IMR-90 (cell line): ENCODE measurements around the gene KRT9.

Experiments
- BHLHE40 ChIP-seq: fragments of 150-350 bp; IDR thresholded peaks from 2 replicates; pipeline ENCODE4 v1.6.1; 2016; ENCODE audit warnings: mild to moderate bottlenecking, low read depth, low read length
- CEBPB ChIP-seq: IDR thresholded peaks from 2 replicates; pipeline ENCODE4 v1.6.1; 2012; ENCODE audit warnings: low read depth, low read length, improper control_type of control experiment
- ELK1 ChIP-seq: fragments of 150-350 bp; IDR thresholded peaks from 2 replicates; pipeline ENCODE4 v1.6.1; 2016; ENCODE audit warnings: low read depth, mild to moderate bottlenecking, low read length, moderate library complexity, borderline replicate concordance
- FOS ChIP-seq: fragments of 150-350 bp; IDR thresholded peaks from 2 replicates; pipeline ENCODE4 v1.6.1; 2016; ENCODE audit warnings: low read depth, low read length
- MAFK ChIP-seq: IDR thresholded peaks from 2 replicates; pipeline ENCODE4 v1.6.1; 2012; ENCODE audit warnings: low read depth, low read length, improper control_type of control experiment
- MAZ ChIP-seq: IDR thresholded peaks from 2 replicates; pipeline ENCODE4 v1.6.1; 2012; ENCODE audit warnings: low read depth, mild to moderate bottlenecking, low read length, improper control_type of control experiment, moderate library complexity, borderline replicate concordance
- NFE2L2 ChIP-seq: fragments of 150-350 bp; IDR thresholded peaks from 2 replicates; pipeline ENCODE4 v1.6.1; 2016; ENCODE audit warnings: low read depth, mild to moderate bottlenecking, low read length
- POLR2A ChIP-seq: IDR thresholded peaks from 2 replicates; pipeline ENCODE4 v1.6.1; 2012; ENCODE audit warnings: mild to moderate bottlenecking, low read depth, low read length
- RAD21 ChIP-seq: IDR thresholded peaks from 2 replicates; pipeline ENCODE4 v1.6.1; 2012; ENCODE audit warnings: low read length, improper control_type of control experiment
- RFX5 ChIP-seq: IDR thresholded peaks from 2 replicates; pipeline ENCODE4 v1.8.0; 2012; ENCODE audit warnings: low read depth, mild to moderate bottlenecking, low read length, moderate library complexity
- SMC3 ChIP-seq: fragments of 150-350 bp; IDR thresholded peaks from 2 replicates; pipeline ENCODE4 v1.6.1; 2016; ENCODE audit warnings: low read depth, mild to moderate bottlenecking, antibody characterized with exemption, low read length, moderate library complexity
- USF2 ChIP-seq: fragments of 150-350 bp; IDR thresholded peaks from 2 replicates; pipeline ENCODE4 v1.6.1; 2017; ENCODE audit warnings: mild to moderate bottlenecking, antibody characterized with exemption, low read length, low read depth
- TF ChIP-seq, protein P1 (sequence below): conservative IDR thresholded peaks from 2 replicates; pipeline ENCODE4 v1.5.1; 2012; ENCODE audit warnings: mild to moderate bottlenecking, low read depth, low read length, improper control_type of control experiment

DNA sequence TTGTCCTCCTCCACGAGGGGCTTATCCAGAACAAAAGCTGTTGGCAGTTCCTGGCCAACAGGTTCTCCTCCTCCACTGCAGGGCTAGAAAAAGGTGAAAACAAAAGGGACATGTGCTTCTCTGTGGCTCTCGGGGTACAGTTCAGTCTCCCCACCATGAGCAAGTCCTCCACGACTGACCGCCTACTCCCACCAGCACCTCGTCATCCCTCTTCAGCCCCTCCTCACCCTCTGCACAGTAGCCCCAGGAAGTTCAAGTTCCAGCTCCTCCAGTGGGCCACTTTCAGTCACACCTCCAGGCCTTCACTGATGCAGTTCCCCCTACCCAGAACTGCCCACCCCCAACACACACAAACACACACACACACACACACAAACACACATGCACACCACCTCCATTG is 19.4 kb downstream of the KRT9 start:
- no peak for TF ChIP-seq NFE2L2
- no peak for TF ChIP-seq USF2
- TF ChIP-seq CEBPB: no peak
- TF ChIP-seq, protein P1, sequence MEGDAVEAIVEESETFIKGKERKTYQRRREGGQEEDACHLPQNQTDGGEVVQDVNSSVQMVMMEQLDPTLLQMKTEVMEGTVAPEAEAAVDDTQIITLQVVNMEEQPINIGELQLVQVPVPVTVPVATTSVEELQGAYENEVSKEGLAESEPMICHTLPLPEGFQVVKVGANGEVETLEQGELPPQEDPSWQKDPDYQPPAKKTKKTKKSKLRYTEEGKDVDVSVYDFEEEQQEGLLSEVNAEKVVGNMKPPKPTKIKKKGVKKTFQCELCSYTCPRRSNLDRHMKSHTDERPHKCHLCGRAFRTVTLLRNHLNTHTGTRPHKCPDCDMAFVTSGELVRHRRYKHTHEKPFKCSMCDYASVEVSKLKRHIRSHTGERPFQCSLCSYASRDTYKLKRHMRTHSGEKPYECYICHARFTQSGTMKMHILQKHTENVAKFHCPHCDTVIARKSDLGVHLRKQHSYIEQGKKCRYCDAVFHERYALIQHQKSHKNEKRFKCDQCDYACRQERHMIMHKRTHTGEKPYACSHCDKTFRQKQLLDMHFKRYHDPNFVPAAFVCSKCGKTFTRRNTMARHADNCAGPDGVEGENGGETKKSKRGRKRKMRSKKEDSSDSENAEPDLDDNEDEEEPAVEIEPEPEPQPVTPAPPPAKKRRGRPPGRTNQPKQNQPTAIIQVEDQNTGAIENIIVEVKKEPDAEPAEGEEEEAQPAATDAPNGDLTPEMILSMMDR: no peak
- no peak for TF ChIP-seq SMC3
- TF ChIP-seq MAZ: no peak
- no peak for TF ChIP-seq POLR2A
- TF ChIP-seq RFX5: no peak
- no peak for TF ChIP-seq MAFK
- TF ChIP-seq BHLHE40: no peak
- TF ChIP-seq RAD21: no peak
- no peak for TF ChIP-seq FOS
- no peak for TF ChIP-seq ELK1
